WTC11 (cell line): Measurements from ENCODE around the gene STRN4. TPM values are rescaled to one million over a fixed set of nuclear protein-coding genes. Genes with fewer than 3 reads are reported as not detected.

ENCODE experiments used
- ELF4 ChIP-seq: sonication (generic); formaldehyde crosslinking; IDR thresholded peaks from 2 replicates; pipeline ENCODE4 v1.8.1; 2022; ENCODE audit warnings: low read depth, mild to moderate bottlenecking, moderate library complexity, missing genetic modification reagents
- ETV6 ChIP-seq: sonication (generic); formaldehyde crosslinking; IDR thresholded peaks from 2 replicates; pipeline ENCODE4 v1.8.1; 2022; ENCODE audit warnings: mild to moderate bottlenecking, missing genetic modification reagents
- GRHL2 ChIP-seq: fragments of 250-450 bp; sonication (Bioruptor Pico); IDR thresholded peaks from 2 replicates; pipeline ENCODE4 v1.8.0; 2022; ENCODE audit warnings: mild to moderate bottlenecking, moderate library complexity; ENCODE audit not compliant: insufficient replicate concordance, severe bottlenecking
- JUN ChIP-seq: sonication (generic); formaldehyde crosslinking; IDR thresholded peaks from 2 replicates; pipeline ENCODE4 v1.8.0; 2023; ENCODE audit warnings: mild to moderate bottlenecking, missing genetic modification reagents
- PRDM15 ChIP-seq: sonication (generic); formaldehyde crosslinking; IDR thresholded peaks from 2 replicates; pipeline ENCODE4 v1.8.0; 2022; ENCODE audit warnings: missing genetic modification reagents
- SMAD3 ChIP-seq: sonication (generic); formaldehyde crosslinking; IDR thresholded peaks from 2 replicates; pipeline ENCODE4 v1.8.0; 2022; ENCODE audit warnings: missing genetic modification reagents, mild to moderate bottlenecking, borderline replicate concordance
- TEAD1 ChIP-seq: sonication (generic); formaldehyde crosslinking; IDR thresholded peaks from 2 replicates; pipeline ENCODE4 v1.8.0; 2022; ENCODE audit warnings: mild to moderate bottlenecking, missing genetic modification reagents
- USF2 ChIP-seq: sonication (generic); formaldehyde crosslinking; IDR thresholded peaks from 2 replicates; pipeline ENCODE4 v1.8.1; 2023; ENCODE audit warnings: mild to moderate bottlenecking, missing genetic modification reagents, moderate library complexity
- ZNF121 ChIP-seq: sonication (generic); formaldehyde crosslinking; IDR thresholded peaks from 2 replicates; pipeline ENCODE4 v1.8.0; 2023; ENCODE audit warnings: missing genetic modification reagents
- ZNF232 ChIP-seq: sonication (generic); formaldehyde crosslinking; IDR thresholded peaks from 2 replicates; pipeline ENCODE4 v1.8.0; 2022; ENCODE audit warnings: mild to moderate bottlenecking, missing genetic modification reagents
- ZNF281 ChIP-seq: sonication (generic); formaldehyde crosslinking; IDR thresholded peaks from 2 replicates; pipeline ENCODE4 v1.8.0; 2023; ENCODE audit warnings: mild to moderate bottlenecking, missing genetic modification reagents
- ZNF317 ChIP-seq: sonication (generic); formaldehyde crosslinking; IDR thresholded peaks from 2 replicates; pipeline ENCODE4 v1.8.1; 2023; ENCODE audit warnings: low read depth, mild to moderate bottlenecking, moderate library complexity, missing genetic modification reagents, borderline replicate concordance
- ZNF416 ChIP-seq: fragments of 250-450 bp; sonication (Bioruptor Pico); IDR thresholded peaks from 2 replicates; pipeline ENCODE4 v1.9.0; 2021; ENCODE audit warnings: mild to moderate bottlenecking, inconsistent platforms
- ZNF423 ChIP-seq: fragments of 250-450 bp; sonication (Bioruptor Pico); IDR thresholded peaks from 2 replicates; pipeline ENCODE4 v2.1.2; 2022; ENCODE audit warnings: mild to moderate bottlenecking, moderate library complexity
- total RNA-seq: library from RNA; stranded (reverse); gene quantifications from 3 replicates; pipeline ENCODE4 v1.2.3, GENCODE V29; 2021
- TF ChIP-seq, protein P1 (sequence below): sonication (generic); formaldehyde crosslinking; IDR thresholded peaks from 2 replicates; pipeline ENCODE4 v1.8.1; 2023; ENCODE audit warnings: mild to moderate bottlenecking, missing genetic modification reagents
- TF ChIP-seq, protein P2 (sequence below): fragments of 250-450 bp; sonication (Bioruptor Pico); conservative IDR thresholded peaks from 2 replicates; pipeline ENCODE4 v1.9.0; 2021; ENCODE audit warnings: mild to moderate bottlenecking
- TF ChIP-seq, protein P3 (sequence below): sonication (generic); formaldehyde crosslinking; IDR thresholded peaks from 2 replicates; pipeline ENCODE4 v1.8.0; 2023; ENCODE audit warnings: missing genetic modification reagents, mild to moderate bottlenecking, borderline replicate concordance

The STRN4 gene
- total RNA-seq, 1 experiment from 2014 or later = 144 TPM

- TF ChIP-seq, protein P1, sequence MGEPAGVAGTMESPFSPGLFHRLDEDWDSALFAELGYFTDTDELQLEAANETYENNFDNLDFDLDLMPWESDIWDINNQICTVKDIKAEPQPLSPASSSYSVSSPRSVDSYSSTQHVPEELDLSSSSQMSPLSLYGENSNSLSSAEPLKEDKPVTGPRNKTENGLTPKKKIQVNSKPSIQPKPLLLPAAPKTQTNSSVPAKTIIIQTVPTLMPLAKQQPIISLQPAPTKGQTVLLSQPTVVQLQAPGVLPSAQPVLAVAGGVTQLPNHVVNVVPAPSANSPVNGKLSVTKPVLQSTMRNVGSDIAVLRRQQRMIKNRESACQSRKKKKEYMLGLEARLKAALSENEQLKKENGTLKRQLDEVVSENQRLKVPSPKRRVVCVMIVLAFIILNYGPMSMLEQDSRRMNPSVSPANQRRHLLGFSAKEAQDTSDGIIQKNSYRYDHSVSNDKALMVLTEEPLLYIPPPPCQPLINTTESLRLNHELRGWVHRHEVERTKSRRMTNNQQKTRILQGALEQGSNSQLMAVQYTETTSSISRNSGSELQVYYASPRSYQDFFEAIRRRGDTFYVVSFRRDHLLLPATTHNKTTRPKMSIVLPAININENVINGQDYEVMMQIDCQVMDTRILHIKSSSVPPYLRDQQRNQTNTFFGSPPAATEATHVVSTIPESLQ (CRISPR knock-in tag) = no peak
- TF ChIP-seq, protein P2, sequence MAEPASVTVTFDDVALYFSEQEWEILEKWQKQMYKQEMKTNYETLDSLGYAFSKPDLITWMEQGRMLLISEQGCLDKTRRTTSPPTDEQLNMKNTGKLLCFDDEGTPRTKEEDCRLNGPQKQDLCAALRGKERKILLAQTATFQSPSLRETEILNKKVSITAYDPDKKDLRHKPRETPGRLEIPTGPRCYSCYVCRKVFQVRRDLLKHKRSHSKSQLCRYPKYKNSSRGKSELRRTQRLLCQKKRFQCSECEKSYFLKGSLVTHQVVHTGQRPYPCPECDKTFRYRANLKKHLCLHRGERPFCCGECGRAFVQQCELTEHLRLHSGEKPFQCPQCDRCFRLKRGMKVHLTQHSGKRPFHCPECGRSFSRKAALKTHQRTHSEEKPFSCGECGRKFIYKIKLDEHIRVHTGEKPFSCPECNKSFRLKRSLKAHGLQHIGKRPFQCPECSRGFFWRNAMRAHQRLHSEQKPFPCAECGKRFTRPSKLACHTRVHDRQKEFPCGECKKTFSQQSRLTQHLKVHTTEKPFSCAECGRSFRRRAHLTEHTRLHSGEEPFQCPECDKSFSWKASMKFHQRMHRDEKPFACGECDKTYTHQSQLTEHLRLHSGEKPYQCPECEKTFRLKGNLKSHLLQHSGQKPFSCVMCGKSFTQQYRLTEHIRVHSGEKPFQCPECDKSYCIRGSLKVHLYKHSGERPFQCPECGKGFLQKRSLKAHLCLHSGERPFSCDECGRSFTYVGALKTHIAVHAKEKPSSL (CRISPR knock-in tag) = no peak
- TF ChIP-seq ZNF232 (CRISPR knock-in tag) (no peak), ETV6 (CRISPR knock-in tag) (no peak), PRDM15 (no peak), ZNF281 (CRISPR knock-in tag) (no peak), SMAD3 (CRISPR knock-in tag) (no peak), USF2 (no peak), TEAD1 (CRISPR knock-in tag) (no peak), JUN (CRISPR knock-in tag) (no peak), ZNF423 (CRISPR knock-in tag) (no peak), ZNF416 (CRISPR knock-in tag) (no peak), ZNF121 (CRISPR knock-in tag) (no peak), ELF4 (CRISPR knock-in tag) (no peak), GRHL2 (CRISPR knock-in tag) (no peak), ZNF317 (no peak)
- TF ChIP-seq, protein P3, sequence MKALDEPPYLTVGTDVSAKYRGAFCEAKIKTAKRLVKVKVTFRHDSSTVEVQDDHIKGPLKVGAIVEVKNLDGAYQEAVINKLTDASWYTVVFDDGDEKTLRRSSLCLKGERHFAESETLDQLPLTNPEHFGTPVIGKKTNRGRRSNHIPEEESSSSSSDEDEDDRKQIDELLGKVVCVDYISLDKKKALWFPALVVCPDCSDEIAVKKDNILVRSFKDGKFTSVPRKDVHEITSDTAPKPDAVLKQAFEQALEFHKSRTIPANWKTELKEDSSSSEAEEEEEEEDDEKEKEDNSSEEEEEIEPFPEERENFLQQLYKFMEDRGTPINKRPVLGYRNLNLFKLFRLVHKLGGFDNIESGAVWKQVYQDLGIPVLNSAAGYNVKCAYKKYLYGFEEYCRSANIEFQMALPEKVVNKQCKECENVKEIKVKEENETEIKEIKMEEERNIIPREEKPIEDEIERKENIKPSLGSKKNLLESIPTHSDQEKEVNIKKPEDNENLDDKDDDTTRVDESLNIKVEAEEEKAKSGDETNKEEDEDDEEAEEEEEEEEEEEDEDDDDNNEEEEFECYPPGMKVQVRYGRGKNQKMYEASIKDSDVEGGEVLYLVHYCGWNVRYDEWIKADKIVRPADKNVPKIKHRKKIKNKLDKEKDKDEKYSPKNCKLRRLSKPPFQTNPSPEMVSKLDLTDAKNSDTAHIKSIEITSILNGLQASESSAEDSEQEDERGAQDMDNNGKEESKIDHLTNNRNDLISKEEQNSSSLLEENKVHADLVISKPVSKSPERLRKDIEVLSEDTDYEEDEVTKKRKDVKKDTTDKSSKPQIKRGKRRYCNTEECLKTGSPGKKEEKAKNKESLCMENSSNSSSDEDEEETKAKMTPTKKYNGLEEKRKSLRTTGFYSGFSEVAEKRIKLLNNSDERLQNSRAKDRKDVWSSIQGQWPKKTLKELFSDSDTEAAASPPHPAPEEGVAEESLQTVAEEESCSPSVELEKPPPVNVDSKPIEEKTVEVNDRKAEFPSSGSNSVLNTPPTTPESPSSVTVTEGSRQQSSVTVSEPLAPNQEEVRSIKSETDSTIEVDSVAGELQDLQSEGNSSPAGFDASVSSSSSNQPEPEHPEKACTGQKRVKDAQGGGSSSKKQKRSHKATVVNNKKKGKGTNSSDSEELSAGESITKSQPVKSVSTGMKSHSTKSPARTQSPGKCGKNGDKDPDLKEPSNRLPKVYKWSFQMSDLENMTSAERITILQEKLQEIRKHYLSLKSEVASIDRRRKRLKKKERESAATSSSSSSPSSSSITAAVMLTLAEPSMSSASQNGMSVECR (CRISPR knock-in tag) = no peak
These were observed 14.7 kb downstream of the STRN4 start (continued) for GRCh38 chr19:46731584-46731983.
